ENCODE measurements around the gene PRRC2C. TPM values are rescaled to one million over a fixed set of nuclear protein-coding genes. Genes with fewer than 3 reads are reported as not detected.

Gene PRRC2C
- total and polyA plus RNA-seq, 2 of the 4 experiments (the other 2 are of a cell fraction), result 54.0 to 58.3 TPM

GRCh38 chr1:171446386-171446785 lies 38.9 kb upstream of the PRRC2C start:
- Histone ChIP-seq H2AK5ac (ENCODE audit: low read depth, low read length) (no peak overlapping the region), H3K27me3 (ENCODE audit: control insufficient read depth, insufficient read depth, low read length) (no peaks in the 10 kb centered on the region), H3K4ac (ENCODE audit: low read depth, low read length) (no peak overlapping the region), H3K79me1 (ENCODE audit: low read depth in 1 of 2, low read length in 2 of 2) (no peaks in the 10 kb centered on the region), H2BK120ac (ENCODE audit: low read depth, low read length) (no peak overlapping the region), H4K5ac (ENCODE audit: low read depth, low read length) (no peak overlapping the region), H3K27ac (ENCODE audit: insufficient read depth, low read length) (no peak overlapping the region), H3K56ac (ENCODE audit: extremely low read depth, insufficient read depth, low read length) (no peak overlapping the region), H3K36me3 (ENCODE audit: control insufficient read depth, insufficient read depth, low read length) (no peaks in the 10 kb centered on the region), H3K4me2 (ENCODE audit: low read depth, low read length) (no peak overlapping the region), H3K4me1 (ENCODE audit: control insufficient read depth, insufficient read depth, low read length) (no peaks in the 10 kb centered on the region), H3K4me3 (ENCODE audit: insufficient read depth, low read depth, low read length) (no peak overlapping the region), H2BK5ac (ENCODE audit: low read depth, low read length, poor library complexity, severe bottlenecking) (no peak overlapping the region), H3K18ac (ENCODE audit: low read depth, low read length) (no peak overlapping the region), H4K20me1 (ENCODE audit: insufficient read depth, low read length) (no peaks in the 10 kb centered on the region), H2AFZ (replicated peaks; ENCODE audit: low read length, poor library complexity) (no peak overlapping the region), H3K23ac (ENCODE audit: low read depth, low read length) (no peak overlapping the region), H2BK20ac (ENCODE audit: low read depth, low read length) (no peak overlapping the region), H3K9ac (ENCODE audit: low read depth, low read length) (no peak overlapping the region), H4K91ac (ENCODE audit: insufficient read depth, low read depth, low read length) (no peak overlapping the region), H4K8ac (ENCODE audit: low read depth in 2 of 2, low read length in 2 of 2) (no peak overlapping the region), H2AK9ac (replicated peaks; ENCODE audit: low read depth, low read length, poor library complexity) (no peak overlapping the region), H3K9me1 (ENCODE audit: insufficient read depth, low read length) (no peaks in the 10 kb centered on the region), H3K9me3 (ENCODE audit: control insufficient read depth, insufficient read depth, low read length) (no peaks in the 10 kb centered on the region), H3K14ac (replicated peaks; ENCODE audit: low read depth, low read length) (no peak overlapping the region), H2BK15ac (ENCODE audit: low read depth, low read length) (no peak overlapping the region)
- no peak for TF ChIP-seq FOS (IDR thresholded peaks at IDR 0.05; ENCODE audit: low read depth, low read length)
- TF ChIP-seq POLR2A (IDR thresholded peaks at IDR 0.05; ENCODE audit: low read depth, low read length), result no peak
- no peak for TF ChIP-seq RAD21 (IDR thresholded peaks at IDR 0.05; ENCODE audit: low read length)
- no peak for TF ChIP-seq RCOR1 (IDR thresholded peaks at IDR 0.05; ENCODE audit: insufficient replicate concordance, low read length)
- no peak for TF ChIP-seq MAFK (IDR thresholded peaks at IDR 0.05; ENCODE audit: low read depth, low read length)
- TF ChIP-seq CHD1 (IDR thresholded peaks at IDR 0.05; ENCODE audit: low read depth, low read length), result no peak
- TF ChIP-seq CEBPB (IDR thresholded peaks at IDR 0.05; ENCODE audit: low read depth, low read length), result no peak
- no peak for TF ChIP-seq SMC3 (IDR thresholded peaks at IDR 0.05; ENCODE audit: low read depth, low read length)
- TF ChIP-seq MXI1 (IDR thresholded peaks at IDR 0.05; ENCODE audit: borderline replicate concordance, low read depth, low read length), result no peak
- no peak for TF ChIP-seq USF2 (IDR thresholded peaks at IDR 0.05; ENCODE audit: low read depth, low read length)
- no peak for TF ChIP-seq BHLHE40 (IDR thresholded peaks at IDR 0.05; ENCODE audit: low read depth, low read length)
- TF ChIP-seq ELK1 (IDR thresholded peaks at IDR 0.05; ENCODE audit: borderline replicate concordance, low read depth, low read length), result no peak
- no peak for TF ChIP-seq MAZ (IDR thresholded peaks at IDR 0.05; ENCODE audit: borderline replicate concordance, low read depth, low read length)
- TF ChIP-seq NFE2L2 (IDR thresholded peaks at IDR 0.05; ENCODE audit: low read depth, low read length), result no peak
- TF ChIP-seq RFX5 (IDR thresholded peaks at IDR 0.05; ENCODE audit: low read depth, low read length), result no peak
- DNase-seq, result no peak
- POLR2A ChIA-PET (ENCODE audit: unreplicated experiment), result no interaction called here
- dilution Hi-C loops (cut with HindIII; ENCODE audit: low sequenced_read_pairs, unreplicated experiment), result no loop called here
- intact Hi-C loops (cut with micrococcal nuclease), result no loop called here
- CTCF ChIA-PET, result no interaction called here
- ATAC-seq (ENCODE audit: low read depth), result no peak
- BruUV-seq (replicated peaks), result no TSS peak
- in situ Hi-C loops (cut with MboI; ENCODE audit: low sequenced_read_pairs), result no loop called here

Measured in IMR-90 (cell line).